Measurements from ENCODE around the gene SFXN3. TPM values are rescaled to one million over a fixed set of nuclear protein-coding genes. Genes with fewer than 3 reads are reported as not detected.

Gene SFXN3
- polyA plus RNA-seq, 3 donors: 21.3 to 152 (median 24.2) TPM

- Mint-ChIP-seq H3K4me3 (peak overlapping the region in 1 of 2 donors; percentile 56), H3K27me3 (ENCODE audit: low read depth in 3 of 3) (peaks cover 26 to 39% (median 34%) of the 10 kb centered on the region in 3 donors)
Observed at GRCh38 chr10:101072923-101073322, 41.9 kb downstream of the SFXN3 start.

DNA sequence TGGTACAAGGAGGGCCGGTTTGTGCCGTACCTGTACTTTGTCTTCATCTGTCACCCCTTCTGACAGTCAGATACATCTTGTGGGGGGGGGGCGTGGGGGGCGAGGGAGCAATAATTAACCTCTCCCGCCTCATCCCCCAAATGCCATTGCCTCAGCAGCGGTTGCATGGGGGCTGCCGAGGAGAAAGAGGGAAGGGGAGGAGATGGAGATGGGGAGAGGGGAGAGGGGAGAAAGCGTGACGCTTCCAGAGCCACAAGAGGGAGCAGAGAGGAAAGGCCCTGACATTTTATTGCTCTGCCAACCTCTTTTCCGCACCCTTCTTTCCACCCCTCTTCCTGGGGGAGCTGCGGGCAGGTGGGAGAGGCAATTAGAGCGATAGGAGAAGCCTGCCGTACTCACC, 42.6 kb downstream of the SFXN3 start:
- no peak overlapping the region for H3K27ac ChIP-seq (ENCODE audit: low read depth in 1 of 2, low read length in 2 of 2)

More at GRCh38 chr10:101072923-101073322, 41.9 kb downstream of the SFXN3 start:
- Histone ChIP-seq H3K9ac (ENCODE audit: insufficient read depth, low read length, poor library complexity, severe bottlenecking) (no peak overlapping the region), H3K4me2 (replicated peaks; ENCODE audit: extremely low read depth, low read length, poor library complexity, severe bottlenecking) (peak overlapping the region; percentile 46), H3K4me1 (ENCODE audit: control insufficient read depth in 1 of 2, insufficient read depth in 2 of 2, low read length in 2 of 2) (peaks cover 35 to 45% of the 10 kb centered on the region in 2 donors), H3K36me3 (replicated peaks in 1 of 2; ENCODE audit: control insufficient read depth in 1 of 2, insufficient read depth in 2 of 2, low read length in 2 of 2) (no peaks in the 10 kb centered on the region), H2AFZ (ENCODE audit: insufficient read depth, low read depth, low read length, poor library complexity, severe bottlenecking) (peak overlapping the region; percentile 6), H3K79me2 (ENCODE audit: insufficient read depth, low read length) (no peaks in the 10 kb centered on the region), H3K27me3 (ENCODE audit: control insufficient read depth in 2 of 2, insufficient read depth in 2 of 2, low read length in 2 of 2) (peaks cover 27 to 35% of the 10 kb centered on the region in 2 donors), H3K27ac (ENCODE audit: low read depth in 1 of 2, low read length in 2 of 2) (peak overlapping the region in 1 of 2 donors; percentile 96), H4K20me1 (ENCODE audit: insufficient read depth, low read length) (no peaks in the 10 kb centered on the region), H3K9me3 (replicated peaks in 1 of 2; ENCODE audit: control insufficient read depth in 1 of 2, insufficient read depth in 1 of 2, low read length in 2 of 2) (no peaks in the 10 kb centered on the region), H3K4me3 (replicated peaks in 1 of 3; ENCODE audit: low read depth in 2 of 3, low read length in 3 of 3) (no peak overlapping the region)
- Mint-ChIP-seq H3K4me1 (peaks cover 41% of the 10 kb centered on the region), H3K36me3 (peaks cover 5 to 6% of the 10 kb centered on the region in 2 donors), H3K27ac (peak overlapping the region; percentile 94 to 99 (median 97)), H3K9me3 (peaks cover 0 to 6% (median 0%) of the 10 kb centered on the region in 7 donors)
- intact Hi-C loops (cut with micrococcal nuclease): no loop called here
- WGBS (ENCODE audit: insufficient coverage): 89% methylated on average over 6 of the region's 9 CpGs
- TF ChIP-seq, protein P1, sequence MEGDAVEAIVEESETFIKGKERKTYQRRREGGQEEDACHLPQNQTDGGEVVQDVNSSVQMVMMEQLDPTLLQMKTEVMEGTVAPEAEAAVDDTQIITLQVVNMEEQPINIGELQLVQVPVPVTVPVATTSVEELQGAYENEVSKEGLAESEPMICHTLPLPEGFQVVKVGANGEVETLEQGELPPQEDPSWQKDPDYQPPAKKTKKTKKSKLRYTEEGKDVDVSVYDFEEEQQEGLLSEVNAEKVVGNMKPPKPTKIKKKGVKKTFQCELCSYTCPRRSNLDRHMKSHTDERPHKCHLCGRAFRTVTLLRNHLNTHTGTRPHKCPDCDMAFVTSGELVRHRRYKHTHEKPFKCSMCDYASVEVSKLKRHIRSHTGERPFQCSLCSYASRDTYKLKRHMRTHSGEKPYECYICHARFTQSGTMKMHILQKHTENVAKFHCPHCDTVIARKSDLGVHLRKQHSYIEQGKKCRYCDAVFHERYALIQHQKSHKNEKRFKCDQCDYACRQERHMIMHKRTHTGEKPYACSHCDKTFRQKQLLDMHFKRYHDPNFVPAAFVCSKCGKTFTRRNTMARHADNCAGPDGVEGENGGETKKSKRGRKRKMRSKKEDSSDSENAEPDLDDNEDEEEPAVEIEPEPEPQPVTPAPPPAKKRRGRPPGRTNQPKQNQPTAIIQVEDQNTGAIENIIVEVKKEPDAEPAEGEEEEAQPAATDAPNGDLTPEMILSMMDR (IDR thresholded peaks at IDR 0.05): no peak
- DNase-seq: no peak

More for the DNA sequence above, 42.6 kb downstream of the SFXN3 start:
- Mint-ChIP-seq H3K36me3 (peaks cover 5 to 6% of the 10 kb centered on the region in 2 donors), H3K9me3 (peaks cover 0 to 6% (median 0%) of the 10 kb centered on the region in 7 donors), H3K27ac (peak overlapping the region in 3 of 7 donors; percentile 87 to 97 (median 94)), H3K4me1 (peaks cover 41% of the 10 kb centered on the region), H3K27me3 (ENCODE audit: low read depth in 3 of 3) (peaks cover 30 to 45% (median 39%) of the 10 kb centered on the region in 3 donors), H3K4me3 (peak overlapping the region in 1 of 2 donors; percentile 83)
- Histone ChIP-seq H3K4me2 (replicated peaks; ENCODE audit: extremely low read depth, low read length, poor library complexity, severe bottlenecking) (no peak overlapping the region), H3K4me1 (ENCODE audit: control insufficient read depth in 1 of 2, insufficient read depth in 2 of 2, low read length in 2 of 2) (peaks cover 35 to 45% of the 10 kb centered on the region in 2 donors), H2AFZ (ENCODE audit: insufficient read depth, low read depth, low read length, poor library complexity, severe bottlenecking) (peak overlapping the region; percentile 42), H3K4me3 (replicated peaks in 1 of 3; ENCODE audit: low read depth in 2 of 3, low read length in 3 of 3) (no peak overlapping the region), H3K9me3 (replicated peaks in 1 of 2; ENCODE audit: control insufficient read depth in 1 of 2, insufficient read depth in 1 of 2, low read length in 2 of 2) (no peaks in the 10 kb centered on the region), H3K36me3 (replicated peaks in 1 of 2; ENCODE audit: control insufficient read depth in 1 of 2, insufficient read depth in 2 of 2, low read length in 2 of 2) (no peaks in the 10 kb centered on the region), H3K27me3 (ENCODE audit: control insufficient read depth in 2 of 2, insufficient read depth in 2 of 2, low read length in 2 of 2) (peaks cover 30 to 40% of the 10 kb centered on the region in 2 donors), H4K20me1 (ENCODE audit: insufficient read depth, low read length) (no peaks in the 10 kb centered on the region), H3K79me2 (ENCODE audit: insufficient read depth, low read length) (no peaks in the 10 kb centered on the region), H3K9ac (ENCODE audit: insufficient read depth, low read length, poor library complexity, severe bottlenecking) (no peak overlapping the region)
- TF ChIP-seq, protein P1 (IDR thresholded peaks at IDR 0.05): no peak
- no peak for DNase-seq
- intact Hi-C loops (cut with micrococcal nuclease): no loop called here
- WGBS (ENCODE audit: insufficient coverage): no CpG with 5 or more reads among the region's 13 CpGs
